NCI-H748 (cell line): ENCODE results near the gene RARA.

Source experiments
- DNase-seq: peaks from one replicate; lab custom pipeline; 2025; ENCODE audit not compliant: unreplicated experiment; lab: John Stamatoyannopoulos, UW

The RARA gene

DNA sequence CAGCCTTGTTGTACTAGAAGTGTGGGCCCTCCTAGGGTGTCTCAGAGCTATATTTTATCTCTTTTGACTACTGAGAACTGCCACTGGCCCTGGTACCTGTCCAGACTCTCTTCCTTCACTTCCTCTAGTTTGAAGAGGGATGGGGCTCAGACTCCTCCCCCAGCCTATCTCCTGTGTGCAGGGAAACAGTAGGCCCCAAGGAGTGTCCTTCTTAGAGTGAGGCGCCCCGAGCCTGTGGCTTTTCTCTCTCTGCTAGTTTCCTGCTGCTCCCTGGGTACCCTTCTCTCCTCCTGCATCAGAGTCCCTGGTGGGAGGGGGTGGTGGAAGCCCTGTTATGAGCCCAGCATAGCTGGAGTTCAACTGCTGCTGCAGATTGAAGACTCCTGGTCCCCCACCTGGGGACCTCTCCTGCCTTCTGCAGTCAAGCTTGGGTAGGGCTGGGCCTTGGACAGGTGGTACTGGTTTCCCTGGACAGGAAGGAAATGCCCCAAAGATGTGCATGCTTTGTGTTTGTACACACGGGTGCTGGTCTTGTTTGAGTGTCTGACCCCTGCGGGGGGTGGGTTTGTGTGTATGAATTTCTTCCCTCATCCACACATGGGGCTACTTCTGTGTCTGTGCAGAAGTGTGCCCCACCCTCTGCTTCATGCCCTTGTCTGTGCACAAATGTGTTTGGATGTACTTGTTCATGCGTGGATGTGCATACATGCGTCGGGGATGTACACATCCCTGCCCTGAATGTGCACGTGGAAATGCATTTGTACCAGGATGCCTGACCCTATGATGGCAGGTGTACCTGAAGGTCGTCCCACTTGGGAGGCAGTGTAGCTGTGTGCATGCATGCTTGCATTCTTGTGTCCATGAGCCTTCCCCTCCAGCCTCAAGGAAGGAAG lies 6.9 kb downstream of the RARA start:
- no peak for DNase-seq

DNA sequence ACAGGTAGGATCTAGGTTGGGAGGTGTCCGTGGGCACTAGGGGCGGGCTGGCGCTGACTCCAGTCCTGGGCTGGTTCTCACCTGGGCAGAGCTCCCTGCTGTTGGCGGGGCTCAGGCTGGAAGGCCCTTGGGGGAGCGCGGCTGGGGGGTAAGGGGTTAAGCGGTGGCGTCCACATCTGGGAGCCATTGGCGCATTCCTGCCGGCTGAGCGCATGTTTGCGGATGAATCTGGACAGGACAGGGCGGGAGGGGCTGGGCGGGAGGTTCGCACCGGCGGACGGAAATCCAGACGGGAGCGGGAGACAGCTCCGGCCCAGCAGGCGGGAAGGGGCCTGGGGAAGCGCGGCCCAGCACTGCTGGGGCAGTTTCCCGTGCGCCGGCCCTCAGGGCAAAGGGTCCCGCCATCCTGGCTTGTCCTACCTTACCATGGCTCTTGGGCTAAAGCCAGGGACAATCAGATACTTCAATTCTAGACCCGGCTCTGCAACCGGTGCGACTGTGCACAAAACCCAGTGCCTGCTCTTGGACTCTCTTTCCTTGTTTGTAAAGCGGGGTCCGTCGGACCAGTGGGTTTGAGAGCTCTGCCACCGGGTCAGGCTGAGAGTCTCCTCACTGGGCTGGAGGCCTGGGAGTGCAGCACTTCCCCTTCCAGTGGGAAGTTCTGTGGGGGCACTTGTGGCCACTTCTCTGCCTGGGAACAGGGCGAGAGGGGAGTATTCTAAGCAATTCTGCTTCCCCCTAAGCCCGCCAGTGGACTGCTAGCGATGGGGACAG lies 7.8 kb downstream of the RARA start:
- peak; percentile 43 for DNase-seq

DNA sequence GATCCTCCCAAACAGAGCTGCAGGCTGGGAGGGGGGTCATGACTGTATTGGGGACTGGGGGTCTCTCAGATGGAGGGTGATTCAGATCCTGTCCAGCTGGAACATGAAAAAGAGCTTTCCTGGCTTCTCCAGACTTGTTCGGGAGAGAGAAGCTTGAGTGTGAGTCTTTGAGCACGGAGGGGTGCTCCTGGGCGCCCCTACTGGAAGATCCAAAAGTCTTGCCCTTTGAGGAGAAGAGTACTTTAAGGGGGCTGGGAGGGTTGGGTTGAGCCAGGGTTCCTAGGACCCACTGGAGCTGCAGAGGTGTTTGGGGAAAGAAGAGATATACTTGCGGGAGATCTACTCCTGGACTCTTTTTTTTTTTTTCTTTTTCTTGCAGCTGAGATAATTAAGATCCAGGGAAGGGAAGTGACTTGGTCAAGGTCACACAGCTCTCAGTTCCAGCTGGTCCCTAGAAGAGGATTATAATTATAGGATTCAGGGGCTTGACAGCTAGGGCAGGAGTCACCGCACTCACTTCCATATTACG lies 8.4 kb downstream of the RARA start:
- peak; percentile 35 for DNase-seq

DNA sequence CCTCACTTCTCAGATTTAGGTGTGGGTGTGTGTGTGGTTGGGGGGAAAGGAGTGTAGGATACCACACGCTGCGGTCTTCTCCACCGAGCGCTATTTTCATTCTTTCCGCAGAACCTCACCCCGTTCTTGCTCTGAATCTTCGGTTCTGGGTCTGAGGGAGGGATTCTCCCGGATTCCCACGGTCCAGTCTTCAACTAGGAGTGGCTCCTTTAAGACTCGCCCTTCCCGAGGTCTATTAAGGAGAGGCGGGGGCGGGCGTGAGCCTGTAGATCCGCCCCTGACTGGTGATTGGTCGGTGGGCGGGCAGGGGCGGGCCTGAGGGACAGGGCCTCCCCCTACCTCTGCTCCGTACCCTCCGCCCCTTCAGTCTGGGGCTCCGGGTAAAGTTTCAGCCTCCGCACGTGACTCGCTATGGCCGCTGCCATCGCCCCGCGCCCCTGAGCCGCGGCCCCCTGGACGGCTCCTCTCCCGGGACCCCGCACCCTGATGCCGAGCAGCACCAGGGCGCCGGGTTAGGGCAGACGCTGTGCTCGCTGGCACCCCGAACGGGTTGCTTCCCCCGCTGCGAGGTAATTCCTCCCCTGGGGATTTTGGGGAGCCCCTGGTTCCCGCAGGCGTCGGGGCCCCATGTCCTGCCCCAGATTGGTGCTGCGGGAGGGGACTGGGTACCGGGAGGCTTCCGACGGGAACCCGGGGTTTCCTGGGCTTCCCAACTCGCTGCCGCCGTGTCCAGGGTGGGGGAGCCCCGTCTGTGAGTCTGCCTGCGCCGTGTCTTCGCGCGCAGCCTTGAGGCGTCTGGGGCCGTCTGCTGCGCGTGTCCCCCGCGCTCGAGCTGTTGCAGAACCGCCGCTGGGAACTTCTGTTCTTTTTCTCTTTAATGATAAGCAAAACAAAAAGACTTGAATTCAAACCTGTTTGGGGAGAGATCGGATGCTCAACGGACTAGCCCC lies 9.2 kb downstream of the RARA start:
- DNase-seq: peak; percentile 94

DNA sequence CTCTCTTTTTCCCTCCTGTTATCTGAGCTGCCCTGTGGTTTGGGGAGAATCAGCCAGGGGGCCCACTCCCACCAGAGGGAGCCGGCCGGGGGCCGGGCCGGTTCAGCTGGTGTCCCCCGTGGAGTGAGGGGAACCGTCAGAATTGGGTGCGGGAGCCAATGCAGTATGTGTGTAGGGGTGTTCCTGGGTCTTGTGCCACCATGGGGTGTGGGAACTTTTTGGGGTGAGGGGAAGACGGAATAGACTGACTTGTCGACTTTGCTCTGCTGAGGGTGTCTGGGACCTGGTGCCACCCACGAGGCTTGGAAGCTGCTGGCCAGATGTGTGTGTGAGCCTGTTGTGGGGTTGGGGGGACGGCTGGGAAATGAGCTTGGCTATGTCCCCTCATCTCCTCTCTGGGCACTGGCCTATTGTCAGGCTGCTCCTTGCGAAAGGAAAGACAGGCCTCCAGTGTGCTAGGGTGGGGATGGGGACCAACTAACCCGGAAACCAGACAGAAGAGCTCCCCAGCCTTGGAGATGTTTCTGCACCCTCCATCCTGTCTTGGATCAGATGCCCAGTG lies 9.9 kb downstream of the RARA start:
- DNase-seq: no peak

DNA sequence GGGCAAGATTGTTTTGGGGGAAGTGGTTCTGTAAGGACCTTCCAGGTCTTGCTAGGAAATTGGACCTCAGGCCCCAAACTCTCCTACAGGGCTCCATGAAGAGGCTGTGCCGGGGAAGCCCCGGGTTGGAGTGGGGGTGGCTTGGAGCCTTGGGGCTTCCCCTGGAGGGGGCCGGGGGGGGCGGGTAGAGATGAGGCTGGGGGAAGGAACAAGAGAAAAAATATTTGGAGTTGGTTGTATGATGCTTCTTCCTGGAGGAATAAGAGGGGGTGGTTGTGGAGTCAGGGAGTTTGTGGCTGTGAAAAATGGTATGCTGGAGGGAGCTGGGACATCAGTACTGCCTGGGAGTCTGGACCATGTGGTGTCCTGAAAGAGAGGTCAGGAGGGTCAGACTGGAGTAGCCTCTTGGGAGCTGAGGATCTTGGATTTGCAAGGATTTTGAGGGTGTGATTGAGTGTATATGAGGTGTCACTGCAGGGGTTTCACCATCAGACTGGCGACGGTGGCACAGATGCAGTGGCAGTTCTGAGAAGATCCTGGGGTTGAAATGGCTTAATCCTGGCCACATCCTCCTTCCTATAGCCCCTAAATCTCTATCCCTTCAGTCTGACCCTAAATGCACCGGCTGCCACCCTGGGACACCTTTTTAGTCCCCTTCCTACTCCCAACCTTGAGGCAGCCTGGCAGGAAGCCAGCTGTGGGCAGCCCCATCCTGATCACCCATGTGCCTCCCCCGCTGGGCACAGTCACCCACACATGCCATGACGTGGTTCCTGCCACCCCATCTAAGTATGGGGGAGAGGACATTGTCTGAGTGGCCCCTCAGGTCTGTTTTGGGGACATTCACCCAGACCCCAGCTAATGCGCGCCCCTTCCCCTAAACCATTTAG lies 10.9 kb downstream of the RARA start:
- no peak for DNase-seq

DNA sequence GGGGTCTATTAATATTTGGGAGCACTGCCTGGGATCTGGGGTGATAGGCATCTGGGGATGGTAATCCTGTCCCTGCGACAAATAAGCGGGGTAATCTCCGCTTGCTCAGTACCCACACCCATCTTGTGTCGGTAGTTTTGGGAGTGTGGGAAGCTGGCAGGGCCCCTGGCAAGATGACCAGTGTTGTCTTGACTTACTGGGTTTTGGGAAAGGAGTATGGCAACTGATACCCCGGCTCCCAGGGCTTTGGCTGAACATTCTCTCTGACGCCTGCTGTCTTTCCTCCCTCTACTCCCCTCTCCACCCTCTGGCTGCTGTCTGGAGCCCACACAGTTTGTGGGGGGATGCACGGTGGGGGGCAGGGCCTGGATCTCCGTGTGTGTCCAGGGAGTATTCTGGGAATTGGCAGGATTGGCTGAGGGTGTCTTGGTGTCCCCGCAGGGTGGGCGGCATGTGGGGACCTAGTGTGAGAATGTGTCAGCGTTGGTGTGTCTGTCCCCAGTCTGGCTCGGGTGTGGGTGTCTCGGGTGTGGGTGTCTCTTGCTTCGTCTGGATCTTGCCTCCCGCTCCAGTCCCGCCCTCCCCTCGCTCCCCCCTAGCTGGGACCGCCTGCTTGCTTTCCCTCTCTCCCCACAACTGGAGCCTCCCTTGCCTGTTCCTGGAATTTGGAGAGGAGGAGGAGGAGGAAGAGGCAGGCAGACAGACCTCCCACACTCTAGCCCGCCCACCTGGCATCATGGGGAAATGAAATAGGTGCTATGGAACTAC lies 12.0 kb downstream of the RARA start:
- DNase-seq: no peak

DNA sequence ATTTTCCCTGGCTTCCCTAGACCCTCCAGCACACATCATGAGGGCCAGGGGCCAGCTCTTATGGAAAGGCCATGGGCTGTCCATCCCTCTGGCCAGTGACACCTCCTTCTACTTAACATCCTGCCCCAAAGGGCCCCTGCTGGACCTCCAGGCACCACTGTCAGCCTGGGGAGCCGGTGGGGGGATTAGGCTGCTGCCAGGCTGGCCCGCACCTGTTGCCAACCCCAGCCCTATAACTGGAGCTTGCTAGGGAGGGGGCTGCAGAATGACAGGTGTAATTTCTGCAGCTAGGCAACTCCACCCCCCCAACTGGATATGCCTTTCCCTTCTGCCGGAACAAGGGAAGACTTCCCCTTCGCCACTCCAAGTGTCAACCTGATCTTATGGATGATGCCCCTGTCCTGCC lies 12.5 kb downstream of the RARA start:
- no peak for DNase-seq

DNA sequence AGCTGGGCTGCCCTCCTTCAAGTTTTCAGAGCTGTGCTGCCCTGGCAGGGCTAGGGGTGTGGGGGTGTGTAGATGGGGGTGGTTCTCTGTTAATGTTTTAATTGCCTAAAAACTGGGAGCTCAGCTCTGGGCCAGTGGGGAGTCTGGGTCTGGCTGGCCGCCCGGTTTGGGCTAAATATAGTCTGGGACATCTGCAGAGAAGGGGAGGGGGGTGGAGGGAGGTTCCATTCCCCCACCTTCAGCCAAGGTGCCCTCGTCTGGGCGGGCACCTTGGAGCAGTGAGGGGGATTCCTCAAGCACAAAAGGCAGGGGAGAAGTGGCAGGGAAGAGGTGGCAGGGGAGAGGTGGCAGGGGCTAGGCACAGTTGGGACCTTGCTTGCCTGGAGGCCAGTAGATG lies 13.0 kb downstream of the RARA start:
- DNase-seq: no peak

DNA sequence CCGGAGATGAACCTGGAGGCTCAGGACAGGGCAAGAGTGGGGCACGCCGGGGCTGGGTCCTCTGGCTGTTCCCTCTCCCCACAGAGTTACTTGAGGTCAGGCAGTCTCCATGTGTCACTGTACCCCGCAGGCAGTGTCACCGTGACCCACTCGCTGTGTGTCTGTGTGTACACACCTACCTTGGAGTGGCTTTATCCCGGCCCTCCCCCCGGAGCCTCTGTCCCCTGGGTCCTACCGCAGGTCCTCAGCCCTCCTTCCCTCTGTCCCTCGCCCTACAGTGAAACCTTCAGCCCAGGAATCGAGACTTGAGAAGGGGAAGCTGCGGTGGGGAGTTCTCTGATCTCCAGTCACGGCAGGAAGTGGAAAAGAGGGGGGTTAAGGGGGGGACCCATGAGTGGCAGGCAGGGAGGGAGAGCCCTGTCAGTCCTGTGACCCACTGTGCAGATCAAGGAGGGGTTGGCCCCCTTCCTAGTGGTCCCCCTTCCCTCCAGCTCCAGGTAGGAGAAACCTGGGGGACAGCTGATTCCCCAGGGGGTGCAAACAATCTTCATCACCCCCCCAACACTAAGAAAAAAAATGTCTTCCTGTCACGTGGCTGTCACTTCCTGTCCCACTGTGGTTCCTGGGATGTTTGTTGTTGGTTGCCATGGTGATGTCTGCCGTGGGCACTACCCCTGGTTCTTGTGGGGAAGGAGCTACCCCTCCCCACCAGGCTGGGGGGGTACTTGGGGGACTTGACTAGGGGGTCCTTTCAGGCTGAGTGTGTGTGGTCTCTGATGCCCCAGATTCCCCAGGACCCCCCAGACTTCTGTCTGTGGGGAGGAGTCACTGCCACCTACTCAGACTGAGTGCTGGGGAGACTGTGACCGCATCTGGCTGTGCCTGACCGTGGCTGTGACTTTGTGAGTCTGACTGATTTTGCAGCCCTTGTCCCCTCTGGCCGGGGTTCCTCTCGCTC lies 13.7 kb downstream of the RARA start:
- DNase-seq: peak; percentile 61

DNA sequence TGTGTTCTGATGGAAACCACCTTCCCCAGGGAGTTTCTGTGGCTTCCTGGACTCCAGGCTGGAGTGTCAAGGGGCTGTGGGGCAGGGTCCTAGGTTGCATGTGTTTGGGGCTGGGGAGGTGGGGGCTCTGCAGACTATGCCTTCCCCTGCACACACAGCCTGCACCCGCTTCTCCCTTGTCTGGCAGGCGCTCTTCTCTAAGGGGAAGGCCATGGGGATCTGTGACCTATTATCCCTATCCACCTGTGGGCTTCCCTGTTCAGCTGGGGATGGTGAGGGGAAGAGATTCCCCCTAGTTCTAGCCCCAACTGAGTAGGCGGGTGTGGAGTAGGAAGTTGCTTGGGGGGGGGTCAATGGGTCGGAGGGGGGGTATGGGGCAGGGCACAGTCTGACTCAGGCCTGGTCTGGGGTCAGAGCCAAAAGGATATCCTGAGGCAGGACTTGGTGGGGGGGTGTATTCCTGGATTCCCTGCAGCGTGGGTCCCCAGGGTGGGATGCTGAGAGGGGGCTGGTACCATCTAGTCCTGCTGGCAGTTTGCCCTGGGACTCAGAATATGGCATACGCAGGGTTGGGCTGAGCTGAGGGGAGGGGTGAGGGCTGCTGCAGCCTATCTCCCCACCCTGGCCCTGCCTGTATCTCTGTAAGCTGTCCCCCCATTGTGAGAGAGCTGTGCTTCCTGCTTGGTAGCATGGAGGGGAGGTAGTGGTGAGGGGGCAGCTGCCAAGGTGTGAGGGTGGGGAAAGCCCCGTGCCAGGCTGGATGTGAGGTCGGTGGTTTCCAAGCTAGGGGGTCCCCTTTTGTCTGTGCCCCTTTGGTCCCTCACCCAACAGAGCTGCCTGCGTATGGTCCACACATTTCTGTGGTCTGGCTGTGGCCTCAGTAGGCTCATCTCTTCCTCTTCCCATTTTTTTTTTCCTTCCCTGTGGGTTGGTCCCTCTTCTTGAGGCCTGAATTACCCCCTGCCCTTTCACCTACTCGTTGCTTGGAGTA lies 14.7 kb downstream of the RARA start:
- no peak for DNase-seq

DNA sequence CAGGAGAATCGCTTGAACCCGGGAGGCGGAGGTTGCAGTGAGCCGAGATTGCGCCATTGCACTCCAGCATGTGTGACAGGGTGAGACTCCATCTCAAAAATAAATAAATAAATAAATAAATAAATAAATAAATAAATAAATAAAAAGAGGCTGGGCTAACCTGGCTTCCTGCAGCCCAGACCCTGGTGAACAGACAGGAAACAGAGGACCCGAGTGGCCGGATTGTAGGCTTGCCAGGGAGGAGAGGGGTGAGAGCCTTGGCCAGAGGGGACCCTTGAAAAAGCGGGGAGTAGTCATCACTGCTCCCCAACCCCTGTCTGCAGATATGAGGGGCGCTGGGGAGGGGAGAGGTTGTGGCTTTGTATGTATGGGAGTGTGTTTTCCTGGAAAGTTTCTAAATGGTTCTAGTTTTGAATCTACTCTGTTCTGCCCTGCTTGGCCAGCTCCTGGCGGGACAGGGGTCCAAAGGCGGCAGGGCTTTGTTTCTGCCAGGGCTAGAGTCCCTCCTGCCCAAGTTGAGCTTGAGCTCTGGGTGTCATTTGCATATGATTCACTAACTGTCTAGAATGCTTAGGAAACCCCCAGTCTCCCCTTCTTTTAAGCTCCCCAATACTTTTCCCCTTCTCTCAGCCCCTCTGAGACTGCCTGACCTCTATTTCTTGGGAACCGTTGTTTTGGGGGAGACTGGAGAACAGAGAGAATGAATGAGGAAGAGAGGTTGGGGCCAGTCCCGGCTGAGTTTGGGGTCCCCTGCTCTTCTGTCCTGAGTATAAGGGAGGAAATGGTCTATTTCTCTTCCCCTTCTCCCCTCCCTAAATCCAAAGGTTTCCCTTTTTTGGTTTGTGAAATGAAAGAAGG lies 16.4 kb downstream of the RARA start:
- DNase-seq: no peak

DNA sequence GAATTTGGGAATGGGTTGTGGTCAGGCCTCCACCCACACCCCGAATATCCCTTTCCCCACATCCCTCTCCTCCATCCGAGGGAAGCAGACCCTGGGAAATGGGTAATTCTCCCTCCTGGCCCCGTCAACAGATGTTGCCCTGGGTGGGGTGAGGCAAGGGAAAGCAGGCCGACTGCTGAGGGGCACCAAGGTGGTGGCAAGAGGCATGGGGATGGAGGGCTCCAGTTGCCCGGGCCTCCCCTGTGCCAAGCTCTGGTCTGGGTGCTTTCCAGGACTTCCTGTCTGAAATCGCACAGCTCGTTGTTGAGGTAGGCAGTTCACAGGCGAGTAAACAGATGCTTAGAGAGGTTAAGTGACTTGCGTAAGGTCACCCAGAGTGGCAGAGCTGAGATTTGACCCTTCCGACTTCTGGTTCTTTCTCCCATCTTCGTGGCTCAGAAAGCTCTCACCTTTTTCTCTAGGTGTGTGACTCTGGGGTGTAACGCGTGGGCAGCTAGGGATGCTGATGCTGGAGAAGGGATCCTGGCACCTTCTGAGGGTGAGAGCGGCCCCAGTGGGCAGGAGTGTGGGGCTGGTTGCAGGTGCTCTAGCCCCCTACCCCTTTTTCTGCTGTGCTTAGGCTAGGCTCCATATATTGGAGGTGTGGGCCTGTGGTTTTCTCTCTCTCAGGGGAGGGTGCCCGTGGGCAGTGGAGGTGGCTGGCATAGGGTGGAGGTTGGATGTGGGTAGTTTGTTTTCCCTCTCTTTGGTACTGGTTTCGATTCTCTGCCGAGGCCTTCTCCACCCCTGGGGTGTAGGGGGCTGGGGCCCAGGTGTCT lies 17.2 kb downstream of the RARA start:
- no peak for DNase-seq

DNA sequence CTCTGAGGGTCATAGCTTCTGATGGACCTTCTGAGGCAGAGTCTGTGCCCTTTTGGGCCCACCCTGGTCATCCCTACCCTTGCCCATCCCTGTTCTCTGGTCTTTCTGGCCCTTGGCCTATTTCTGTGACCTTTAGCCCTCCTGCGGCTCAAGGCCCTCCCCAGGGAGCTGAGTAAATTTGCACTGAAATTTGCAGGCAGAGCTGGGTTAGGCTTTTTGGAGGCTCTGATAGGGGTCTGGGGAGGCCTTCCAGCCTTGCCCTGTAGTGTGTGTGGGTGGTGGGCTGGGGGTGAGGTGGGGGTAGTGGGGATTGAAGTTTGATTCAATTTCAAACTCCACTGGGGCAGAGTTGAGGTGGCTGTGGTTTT lies 17.8 kb downstream of the RARA start:
- DNase-seq: no peak

DNA sequence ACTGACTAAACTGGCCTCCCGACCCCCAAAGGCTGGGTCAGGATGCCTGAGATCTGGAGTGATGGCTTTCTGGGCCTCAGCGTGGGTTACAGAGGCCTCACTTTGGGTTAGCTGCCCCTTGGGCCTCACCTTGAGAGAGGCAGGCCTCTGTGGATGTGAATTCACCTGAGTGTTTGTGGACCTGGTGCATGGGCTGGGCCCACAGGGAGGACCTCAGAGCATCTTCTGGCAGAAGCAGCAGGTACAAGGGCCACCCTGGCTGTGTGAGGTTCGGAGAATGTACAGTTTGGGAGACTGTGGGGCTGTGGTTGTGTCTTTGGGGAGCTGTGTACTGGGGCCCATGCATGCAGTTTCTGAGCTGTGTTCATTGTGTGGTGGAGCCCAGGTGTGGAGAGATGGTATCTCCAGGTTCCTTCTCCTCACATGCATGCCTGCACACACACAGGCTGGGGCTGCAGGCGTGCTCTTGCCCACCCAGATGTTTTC lies 18.3 kb downstream of the RARA start:
- DNase-seq: no peak
